CD4-positive, alpha-beta T cell treated with Interleukin-17A for 1 hour (primary cell): ENCODE data around the gene NAT8L.

ENCODE experiments used
- DNase-seq: peaks from one replicate; pipeline ENCODE4 v3.0.0-alpha.2; 2020

Gene NAT8L

DNA sequence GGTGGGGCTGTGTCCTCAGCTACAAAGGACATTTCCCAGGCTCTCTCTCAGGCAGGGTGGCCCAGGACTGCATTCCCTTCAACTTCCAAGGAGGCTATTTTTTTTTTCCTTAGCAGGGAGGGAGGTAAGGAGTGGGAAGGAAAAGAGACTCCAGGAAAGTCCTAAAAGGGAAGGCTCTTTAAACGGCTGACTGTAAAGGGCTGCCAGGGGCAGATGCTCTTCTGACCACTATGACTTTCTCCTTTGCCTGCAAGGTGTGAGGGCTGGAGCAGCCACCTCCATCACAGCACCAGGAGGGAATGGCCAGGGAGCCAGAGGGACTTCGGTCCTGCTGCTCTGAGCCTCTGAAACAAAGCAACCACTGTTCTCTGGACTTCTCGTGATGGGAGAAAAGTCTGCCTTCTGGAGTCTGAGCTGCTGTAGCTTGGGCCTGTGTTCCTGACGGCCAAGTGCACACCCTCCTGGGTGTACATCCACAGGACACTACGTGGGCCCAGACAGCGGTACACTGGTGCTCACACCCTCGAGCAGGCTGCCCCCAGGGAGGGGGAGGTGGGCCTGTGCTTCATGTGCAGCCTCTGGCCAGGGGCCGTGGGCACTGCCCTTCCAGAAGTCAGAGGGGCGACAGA, 17.9 kb downstream of the NAT8L start:
- no peak for DNase-seq

DNA sequence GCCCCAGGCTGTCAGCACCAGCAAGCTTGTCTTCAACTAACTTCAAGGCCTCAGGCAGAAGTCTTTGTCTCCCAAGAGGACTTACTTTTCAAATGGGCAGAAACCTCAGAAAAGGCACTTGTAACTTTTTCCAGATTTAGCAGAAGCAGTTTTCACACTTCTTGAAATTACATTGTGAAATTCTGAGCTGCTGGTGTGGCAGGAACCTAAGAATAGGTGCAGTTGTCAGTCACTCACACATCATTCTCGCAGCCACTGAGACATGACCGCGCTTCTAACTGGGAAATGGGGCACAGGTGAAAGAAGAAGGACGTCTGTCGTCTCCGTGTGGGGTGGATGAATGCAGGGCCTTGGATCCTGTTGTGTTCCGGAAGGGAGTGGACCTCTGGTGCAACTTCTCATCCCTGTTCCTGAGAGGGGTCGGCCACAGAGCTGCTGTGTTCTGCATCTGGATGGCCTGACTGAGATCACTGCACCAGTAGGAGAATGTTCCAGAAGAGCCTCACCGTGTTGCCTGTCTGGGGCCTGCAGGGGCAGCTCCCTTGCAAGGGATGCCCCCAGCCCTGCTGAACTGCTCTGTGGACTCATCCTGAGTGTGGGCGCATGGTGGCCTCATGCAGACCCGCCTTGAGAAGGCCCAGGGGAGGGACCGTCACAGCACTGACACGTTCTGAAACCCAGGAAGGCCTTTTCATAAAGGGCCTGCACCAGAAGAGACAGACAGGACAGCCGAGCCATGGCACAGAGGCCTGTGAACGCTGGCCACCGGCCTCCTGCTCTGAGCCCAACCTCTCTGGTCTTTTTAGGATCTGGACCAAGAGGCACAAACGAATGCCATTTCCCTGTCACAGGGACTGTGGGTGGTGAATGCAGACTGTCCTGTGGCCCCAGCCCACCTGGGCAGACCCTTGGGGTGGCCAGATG, 18.7 kb downstream of the NAT8L start:
- no peak for DNase-seq

DNA sequence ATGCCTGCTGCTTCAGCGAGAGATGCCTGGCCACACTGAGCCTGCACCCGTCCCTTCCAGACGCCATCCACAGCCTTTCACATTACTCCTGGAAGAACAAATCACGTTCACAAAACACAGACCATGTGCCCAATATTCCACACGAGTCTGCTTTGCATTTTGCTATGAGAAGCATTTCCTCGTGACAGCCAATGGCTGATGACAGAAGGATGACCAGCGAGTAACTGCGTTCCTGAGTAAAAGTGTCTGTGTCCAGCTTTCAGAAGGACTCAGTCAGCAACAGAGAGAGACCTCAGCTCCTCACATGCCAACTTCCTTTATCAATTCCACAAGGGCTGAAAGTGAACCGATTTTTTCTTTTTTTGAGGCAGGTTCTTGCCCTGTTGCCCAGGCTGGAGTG, 19.5 kb downstream of the NAT8L start:
- no peak for DNase-seq

DNA sequence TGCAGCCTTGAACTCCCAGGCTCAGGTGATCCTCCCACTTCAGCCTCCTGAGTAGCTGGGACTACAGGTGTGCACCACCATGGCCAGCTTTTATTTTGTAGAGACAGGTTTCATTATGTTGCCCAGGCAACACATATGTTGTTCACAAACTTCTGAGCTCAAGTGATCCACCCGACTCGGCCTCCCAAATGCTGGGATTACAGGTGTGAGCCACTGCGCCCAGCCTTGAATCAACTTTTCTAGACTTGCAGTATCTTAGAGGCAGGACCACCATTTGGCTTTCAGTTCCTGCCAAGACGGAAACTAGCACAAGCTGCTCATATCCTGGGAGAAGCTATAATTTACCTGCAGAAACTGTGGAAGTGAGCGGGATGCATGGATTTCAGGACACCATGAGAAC, 19.9 kb downstream of the NAT8L start:
- DNase-seq, result no peak

DNA sequence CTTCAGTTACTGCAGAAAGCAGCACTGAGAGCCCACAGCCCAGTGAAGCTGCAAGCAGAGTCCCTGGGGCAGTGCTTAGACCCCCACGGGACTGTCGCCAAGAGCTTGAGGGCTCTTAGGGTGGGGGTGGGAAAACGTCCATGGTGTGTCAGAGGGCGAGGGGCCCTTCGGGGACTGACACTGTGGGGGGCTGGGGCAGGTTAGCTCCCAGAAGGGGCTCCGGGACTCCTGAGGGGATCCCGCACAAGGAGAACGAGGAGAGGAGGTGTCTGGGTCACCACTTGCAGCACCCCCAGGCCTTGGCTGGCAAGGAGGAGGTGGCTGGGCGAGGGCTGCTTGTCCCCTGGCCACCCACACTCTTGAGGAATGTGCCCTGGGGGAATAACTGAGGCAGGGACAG, 20.8 kb downstream of the NAT8L start:
- no peak for DNase-seq

DNA sequence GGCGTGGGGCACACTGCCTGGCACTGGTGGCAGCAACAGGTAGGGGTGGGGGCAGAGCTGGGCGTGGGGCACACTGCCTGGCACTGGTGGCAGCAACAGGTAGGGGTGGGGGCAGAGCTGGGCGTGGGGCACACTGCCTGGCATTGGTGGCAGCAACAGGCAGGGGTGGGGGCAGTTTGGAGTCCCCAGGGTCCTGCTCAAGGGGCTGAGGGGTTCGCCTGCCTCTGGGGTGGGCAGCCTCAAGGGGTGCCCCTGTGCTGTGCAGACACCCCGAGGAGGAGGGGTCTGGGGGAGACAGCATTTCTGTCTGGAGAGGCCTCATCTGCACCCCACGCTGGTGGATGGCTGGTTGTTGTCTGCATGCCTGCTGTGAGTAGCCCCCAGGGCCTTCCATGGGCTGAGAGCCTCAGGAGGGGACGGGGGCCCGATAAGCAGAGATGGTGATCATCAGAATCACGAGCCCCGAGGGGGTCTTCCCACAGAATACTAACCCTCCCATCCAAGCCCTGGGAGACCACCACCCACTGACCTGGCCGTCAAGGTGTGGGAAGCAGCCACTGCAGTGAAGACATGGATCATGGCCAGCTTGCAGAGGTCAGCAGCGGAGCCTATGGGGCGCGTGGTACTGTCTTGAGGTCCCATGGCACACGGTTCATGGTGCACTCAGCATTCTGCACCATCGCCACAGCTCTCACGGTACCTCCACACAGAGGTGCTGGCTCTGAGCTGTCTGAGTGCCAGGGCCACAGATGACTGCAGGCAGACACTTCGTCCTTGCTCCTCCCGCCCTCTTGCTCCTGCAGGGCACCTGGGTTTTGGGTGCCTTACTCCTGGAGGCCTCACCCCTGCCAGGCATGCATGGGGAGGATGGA, 21.5 kb downstream of the NAT8L start:
- DNase-seq, result no peak

DNA sequence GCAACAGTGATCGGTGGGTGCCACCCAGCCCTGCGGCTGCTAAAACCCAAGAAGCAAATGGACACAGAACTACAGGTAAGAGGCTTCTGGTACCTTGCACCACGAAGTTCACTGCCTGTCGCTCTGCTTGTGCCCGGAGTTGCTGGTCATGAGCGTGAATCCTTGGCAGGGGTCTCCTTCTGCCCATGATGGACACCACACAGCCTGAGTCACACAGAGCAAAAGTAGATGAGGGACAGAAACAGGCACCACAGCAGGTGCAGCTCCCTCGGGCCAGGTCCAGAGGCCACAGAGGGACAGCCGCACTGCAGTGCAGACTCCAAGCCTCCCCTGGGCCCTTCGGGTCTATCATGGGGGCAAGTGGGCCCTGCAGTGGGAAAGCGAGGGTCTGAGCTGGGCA, 22.4 kb downstream of the NAT8L start:
- DNase-seq, result no peak

DNA sequence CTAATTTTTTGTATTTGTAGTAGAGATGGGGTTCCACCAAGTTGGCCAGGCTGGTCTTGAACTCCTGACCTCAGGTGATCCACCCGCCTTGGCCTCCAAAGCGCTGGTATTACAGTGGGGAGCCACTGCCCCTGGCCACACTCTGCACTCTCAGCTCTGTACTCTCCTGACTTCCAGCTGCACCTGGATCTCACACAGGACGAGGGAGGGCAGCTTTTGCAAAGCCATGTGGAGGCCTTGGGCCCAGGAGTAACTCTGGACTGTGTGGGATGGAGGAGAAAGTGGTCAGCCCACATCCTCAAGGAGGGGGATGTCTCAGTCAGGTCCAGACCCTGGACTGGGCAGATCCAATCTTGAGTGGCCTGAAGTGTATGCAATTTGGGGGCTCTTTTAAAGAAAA, 23.0 kb downstream of the NAT8L start:
- DNase-seq, result no peak

DNA sequence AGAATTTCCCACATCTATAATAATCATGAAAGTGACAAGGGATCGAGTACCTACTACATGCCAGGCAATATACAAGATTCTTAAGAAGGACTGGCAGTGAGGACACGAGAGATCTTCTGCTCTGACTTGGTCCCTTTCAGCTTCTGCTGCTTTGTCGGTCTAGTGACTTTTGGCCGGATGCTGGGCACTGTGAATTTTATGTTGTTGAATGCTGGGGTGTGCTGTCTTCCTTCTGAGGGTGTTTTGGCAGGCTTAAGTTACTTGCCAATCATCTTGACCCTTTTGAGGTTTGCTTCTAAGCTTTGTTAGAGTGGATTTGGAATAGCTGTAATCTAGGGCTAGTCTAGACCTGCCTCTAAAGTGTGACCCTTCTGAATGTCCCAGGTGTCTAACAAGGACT, 23.5 kb downstream of the NAT8L start:
- DNase-seq, result no peak

DNA sequence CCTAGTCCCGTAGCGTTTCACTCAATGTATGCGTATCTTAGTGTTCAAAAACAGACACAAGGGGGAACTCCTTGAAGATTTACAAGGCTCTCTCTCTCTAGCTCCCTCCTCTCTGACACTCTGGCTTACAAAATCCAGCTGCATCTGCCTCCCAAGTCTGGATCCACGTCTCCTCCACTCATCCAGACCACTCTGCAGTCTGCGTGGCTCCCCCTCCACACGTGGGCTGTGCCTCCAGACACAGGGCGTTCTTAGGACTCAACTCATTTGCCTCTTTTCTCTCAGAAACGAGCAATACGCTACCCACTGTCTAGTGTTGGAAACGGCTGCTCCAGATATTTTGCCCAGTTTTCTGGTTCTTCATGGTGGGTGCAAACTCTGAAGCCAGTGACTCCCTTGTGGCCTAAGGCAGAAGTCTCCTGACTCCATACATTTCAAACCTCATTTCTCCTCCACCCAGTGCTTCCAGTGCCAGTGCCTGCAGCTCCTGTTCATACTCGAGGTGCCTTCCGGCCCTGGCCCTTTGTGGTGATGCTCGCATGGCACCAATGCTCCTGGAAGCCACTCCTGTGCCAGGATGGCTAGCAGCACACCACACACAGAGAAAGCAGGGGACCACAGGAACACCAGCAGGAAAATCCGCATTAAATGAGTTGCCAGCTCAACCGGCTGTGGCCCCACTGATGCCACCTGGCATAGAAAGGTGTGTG, 24.1 kb downstream of the NAT8L start:
- DNase-seq, result no peak

DNA sequence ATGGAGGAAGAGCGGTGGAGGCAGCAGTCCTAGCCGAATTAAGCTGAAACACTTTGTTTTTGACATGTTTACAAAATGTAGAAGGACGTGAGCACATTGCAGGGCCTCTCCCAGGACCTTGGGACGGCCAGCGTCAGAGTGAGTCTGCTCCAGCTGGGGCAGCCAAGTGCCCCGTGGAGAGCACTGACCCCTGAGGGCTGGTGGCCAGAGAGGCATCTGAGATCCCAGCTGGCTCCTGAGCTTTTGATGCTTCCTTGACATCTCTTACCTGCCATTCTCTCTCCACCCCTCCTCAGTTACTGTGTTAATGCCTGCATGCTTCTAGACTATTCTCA, 24.7 kb downstream of the NAT8L start:
- DNase-seq, result no peak

DNA sequence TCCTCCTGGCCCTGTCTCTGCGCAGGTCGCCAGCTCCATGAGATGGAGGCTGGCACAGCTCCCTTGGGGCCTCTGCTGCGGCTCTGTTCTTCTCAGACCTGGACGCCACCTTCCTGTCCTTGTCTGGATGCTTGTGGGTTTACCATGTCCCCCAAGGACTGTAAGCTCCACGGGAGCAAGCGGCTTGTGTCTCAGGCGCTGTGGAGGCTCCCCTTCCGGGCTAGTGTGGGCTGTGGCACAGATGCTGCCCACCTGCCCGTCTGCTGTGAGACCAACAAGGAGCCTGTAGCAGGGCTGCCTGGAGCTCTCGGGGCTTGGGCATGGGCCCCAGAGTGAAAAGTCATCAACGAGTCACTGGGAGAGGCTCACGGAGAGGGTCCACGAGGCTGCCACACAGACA, 25.2 kb downstream of the NAT8L start:
- no peak for DNase-seq

DNA sequence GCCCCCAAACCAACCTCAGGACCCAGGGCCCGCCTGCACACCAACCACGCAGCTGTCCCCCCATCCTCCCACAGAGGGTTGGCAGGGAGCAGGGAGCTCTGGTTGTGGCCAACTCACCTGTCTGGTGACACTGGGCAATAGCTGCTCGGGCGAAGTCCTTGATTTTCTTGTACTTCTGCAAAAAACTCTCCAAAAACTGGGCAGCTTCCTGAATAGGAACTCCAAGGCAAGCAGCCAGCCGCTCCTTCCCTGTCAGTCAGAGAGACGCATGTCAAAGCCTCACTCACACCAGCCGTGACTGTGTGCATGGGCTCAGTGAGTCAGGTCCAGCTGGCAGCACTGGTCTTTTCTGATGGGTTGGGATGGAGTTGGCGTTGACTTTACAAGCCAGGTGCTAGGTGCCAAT, 26.4 kb downstream of the NAT8L start:
- no peak for DNase-seq

DNA sequence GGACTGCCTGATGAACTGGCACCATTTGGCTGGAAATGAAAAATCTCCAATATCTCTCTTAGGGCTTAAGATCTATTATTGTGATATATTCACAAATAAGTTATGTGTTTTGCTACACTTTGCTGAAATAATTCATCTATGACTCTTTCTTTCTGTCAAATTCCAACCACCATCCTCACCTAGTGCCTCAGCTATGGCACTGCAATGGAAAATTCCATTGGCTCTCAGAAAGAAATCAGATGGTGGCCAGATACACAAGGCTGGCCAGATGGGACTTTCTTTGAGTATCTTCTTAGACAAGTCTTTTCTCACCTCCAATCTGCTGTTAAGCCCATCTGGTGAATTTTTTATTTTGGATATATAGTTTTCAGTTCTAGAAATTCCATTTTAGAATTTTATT, 28.0 kb downstream of the NAT8L start:
- DNase-seq, result no peak

DNA sequence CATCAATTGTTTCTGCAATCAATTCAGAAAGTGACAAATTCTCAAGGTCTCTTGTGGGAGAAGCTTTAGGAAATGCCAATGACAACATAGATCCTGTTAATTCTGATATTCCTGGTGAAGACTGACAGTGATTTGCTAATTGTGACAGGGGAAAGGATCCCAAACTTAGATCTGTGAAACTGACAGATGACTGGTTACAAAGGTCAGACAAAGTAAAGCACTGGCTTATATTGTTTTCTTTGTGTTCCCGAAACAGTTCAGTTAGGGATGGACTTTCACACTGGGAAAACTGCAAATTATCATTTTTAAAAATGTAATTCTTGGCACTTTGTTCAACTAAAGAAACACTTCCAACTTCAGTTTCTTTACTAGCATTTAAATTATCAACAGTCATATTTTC, 30.1 kb downstream of the NAT8L start:
- no peak for DNase-seq

DNA sequence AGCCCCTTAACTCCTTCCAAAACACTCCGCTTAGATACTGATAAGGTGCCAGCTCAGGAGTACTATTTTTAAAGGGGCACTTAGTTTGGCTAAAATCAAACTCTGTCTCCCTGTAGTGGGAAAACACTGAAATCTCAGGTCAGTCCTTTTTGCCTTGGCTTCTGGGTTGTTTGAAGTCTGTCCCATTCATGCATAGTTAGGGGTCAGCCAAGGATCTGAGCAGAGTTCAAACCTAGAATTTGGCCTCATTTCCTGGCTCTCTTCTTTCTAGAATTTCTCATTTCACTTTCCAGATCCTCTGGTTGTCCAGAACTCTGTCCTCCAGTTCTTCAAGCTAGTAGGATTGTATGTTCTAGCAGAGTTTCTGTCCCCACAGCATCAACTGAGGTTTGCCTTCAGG, 31.5 kb downstream of the NAT8L start:
- DNase-seq, result no peak

DNA sequence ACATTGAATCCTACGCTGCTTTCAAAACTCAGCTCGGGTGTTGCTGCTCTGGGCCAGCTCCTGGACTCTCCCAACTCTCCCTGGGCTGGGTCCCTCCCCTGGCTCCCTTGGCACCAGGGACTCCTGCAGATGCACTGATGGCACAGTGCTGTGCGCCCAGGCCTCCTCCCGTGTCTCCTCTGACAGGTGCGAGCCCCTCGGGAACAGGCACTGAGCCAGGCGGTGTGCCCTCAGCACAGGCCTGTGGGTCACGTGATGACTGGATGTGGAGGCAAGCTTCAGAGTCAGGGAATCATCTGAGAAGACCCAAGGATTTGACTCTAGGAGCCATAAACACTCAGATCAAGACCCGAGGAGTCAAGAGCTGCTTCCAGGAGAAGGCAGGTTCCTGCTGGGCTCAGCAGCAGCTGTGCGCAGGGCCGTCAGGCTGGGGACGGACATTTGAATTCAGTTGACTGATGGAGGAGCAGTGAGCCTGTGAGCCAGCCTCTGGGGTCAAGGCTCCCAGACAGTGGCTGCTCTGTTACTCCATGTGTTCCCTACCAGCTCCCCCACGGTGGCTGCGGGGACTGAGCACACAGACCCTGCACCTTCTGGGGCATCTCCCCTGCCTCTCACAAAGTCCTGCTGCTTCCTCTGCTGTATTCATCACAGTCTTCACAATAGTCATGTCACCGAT, 33.0 kb downstream of the NAT8L start:
- no peak for DNase-seq

DNA sequence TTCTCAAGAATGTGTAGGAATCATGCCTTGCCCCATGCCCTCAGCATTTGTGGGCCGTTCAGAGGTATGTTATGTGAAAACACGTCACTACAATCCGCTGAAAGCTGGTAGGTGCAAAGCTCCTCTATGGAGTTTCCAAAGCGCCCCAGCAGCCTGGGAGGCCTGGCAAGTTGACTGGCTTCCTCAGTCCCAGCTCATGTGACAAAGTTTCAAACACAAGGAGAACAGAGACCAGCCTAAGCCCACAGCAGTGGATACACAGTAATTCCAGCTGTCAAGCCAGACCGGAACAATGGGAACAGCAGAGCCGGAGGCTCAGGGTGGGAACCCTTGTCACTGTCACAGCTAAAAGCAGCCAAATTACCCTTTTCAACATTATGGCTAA, 33.5 kb downstream of the NAT8L start:
- DNase-seq, result no peak

DNA sequence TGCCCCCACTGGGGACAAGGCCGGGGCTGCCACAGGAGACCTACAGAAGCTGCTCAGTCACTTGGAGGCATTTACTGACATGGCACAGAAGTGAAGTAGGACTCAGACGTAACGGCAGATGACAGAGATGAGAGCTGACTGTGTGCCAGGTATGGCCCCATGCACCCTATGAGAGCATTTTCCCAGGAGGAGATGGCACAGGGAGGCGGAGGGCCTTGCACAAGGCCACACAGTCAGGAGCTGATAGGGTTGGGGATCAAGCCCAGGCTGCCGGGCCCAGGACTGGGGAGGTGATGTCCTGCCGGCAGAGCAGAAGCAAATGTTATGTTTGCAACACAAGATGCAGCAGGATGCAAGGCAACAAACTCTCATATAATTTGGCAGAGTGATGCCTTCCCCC, 34.1 kb downstream of the NAT8L start:
- DNase-seq, result no peak

DNA sequence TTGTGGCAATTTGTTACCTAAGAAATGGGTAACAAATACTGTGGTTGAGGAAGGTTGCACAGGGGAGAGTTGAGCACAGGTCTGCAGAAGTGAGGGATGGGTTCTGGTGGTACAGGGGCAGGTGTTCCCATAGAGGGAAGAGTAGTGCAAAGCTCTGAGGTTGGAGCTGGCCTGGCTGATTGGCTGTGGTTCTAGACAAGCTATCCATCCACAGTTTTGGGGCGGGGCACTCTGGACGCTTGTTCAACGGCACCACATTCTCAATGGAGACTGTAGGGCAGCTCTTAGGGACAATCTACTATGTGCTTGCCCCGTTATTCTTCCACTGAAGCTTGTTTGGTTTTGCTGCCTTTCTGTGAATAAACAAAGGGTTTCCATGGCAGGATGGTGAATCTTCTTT, 35.4 kb downstream of the NAT8L start:
- DNase-seq, result no peak

DNA sequence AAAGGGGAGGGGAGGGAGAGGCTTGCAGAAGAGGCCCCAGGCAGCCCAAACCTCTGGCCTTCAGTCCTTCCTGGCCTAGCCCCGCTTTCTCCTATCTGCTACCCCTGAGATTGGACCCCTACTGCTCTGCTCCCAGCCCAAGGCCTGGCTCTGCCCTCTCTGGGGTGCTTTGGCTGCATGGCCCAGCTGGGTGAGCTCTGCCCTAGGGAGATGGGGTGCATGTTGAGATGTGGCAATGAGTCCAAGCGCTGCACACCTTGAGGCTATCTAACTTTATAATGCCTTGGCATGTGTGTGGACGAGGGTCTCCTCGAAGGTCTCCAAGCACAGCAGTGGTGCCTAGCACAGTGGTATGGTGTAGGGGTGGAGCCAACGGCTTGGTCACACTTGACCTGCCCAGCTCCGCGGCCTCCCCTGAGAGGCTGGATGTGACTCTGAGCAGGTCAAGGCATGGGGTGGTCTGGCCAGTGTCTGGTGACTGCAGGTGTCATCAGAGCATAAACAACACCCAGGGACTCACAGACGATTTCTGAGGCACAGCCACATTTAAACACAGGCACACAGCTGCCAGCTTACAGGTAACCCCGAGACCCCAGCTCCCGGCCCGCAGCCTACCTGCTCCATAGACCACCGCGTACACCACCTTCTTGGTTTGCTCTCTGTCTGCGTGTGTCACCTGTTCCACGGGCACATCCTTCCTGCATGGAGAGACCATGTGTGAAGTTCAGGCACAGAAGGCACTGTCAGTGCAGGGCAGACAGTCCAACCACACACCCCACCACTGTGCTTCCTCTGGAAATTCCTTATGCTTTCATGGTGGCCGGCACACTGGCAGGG, 36.3 kb downstream of the NAT8L start:
- DNase-seq, result no peak
